HCT116 (cell line): ENCODE measurements around the gene FAM83G. TPM values are rescaled to one million over a fixed set of nuclear protein-coding genes. Genes with fewer than 3 reads are reported as not detected.

ENCODE experiments used
- ATAC-seq: fragments of 200-7000 bp; cut with Tn5 transposase; 2 replicates; pipeline ENCODE4 v1.9.1; 2020; ENCODE audit warnings: mild to moderate bottlenecking, moderate library complexity
- BruUV-seq: library from RNA; stranded (reverse); fragments of 400-500 nt; replicated peaks from 2 replicates; lab custom pipeline; 2021; lab: Mats Ljungman, UMichigan
- CTCF ChIA-PET: fragments of 300-600 bp; sonication (Branson Sonifier 250); formaldehyde crosslinking; loops from one replicate; lab custom pipeline; 2021; ENCODE audit warnings: antibody characterized with exemption; lab: Charles Lee
- POLR2A ChIA-PET: fragments of 300-600, 350-600 bp; sonication (Branson Sonifier 250); formaldehyde crosslinking; loops from one replicate; lab custom pipeline; 2021; ENCODE audit warnings: antibody characterized with exemption; lab: Charles Lee
- RAD21 ChIA-PET, 2 experiments: fragments of 300-600 bp; sonication (Branson Sonifier 250); formaldehyde crosslinking; loops; one replicate each; lab custom pipeline; 2023; ENCODE audit warnings: low total read pairs in 2 of 2; ENCODE audit not compliant: uncharacterized antibody in 2 of 2, unreplicated experiment in 2 of 2, low non-redundant PET in 1 of 2; lab: Charles Lee
- DNase-seq: peaks from one replicate; pipeline ENCODE4 v3.0.0-alpha.2; 2010; ENCODE audit warnings: low read depth, low spot score
- H2AFZ ChIP-seq: fragments of 200-600 bp; shearing (Covaris generic), sonication (generic); 2 replicates; pipeline ENCODE4 v1.6.1; 2017; ENCODE audit warnings: low read depth, mixed run types, mixed read lengths, antibody characterized with exemption, low read length; ENCODE audit not compliant: poor library complexity, severe bottlenecking
- H3K27ac ChIP-seq: 2 replicates; pipeline ENCODE4 v1.5.1; 2012; ENCODE audit warnings: low read depth, low read length
- H3K27me3 ChIP-seq: fragments of 200-600 bp; sonication (generic); 2 replicates; pipeline ENCODE4 v1.6.1; 2016; ENCODE audit warnings: mixed run types, low read length, mixed read lengths; ENCODE audit not compliant: insufficient read depth
- H3K36me3 ChIP-seq, 2 experiments: fragments of 200-500 bp in 1 of 2; fragments of 200-600 bp in 1 of 2; sonication (Bioruptor generic) in 1 of 2; sonication (generic) in 1 of 2; 2 replicates each; pipeline versions ENCODE4 v1.5.1 to v1.6.1; 2014 to 2016; ENCODE audit warnings: low read length in 2 of 2, inconsistent platforms in 1 of 2, mixed read lengths in 1 of 2, mixed run types in 1 of 2; ENCODE audit not compliant: insufficient read depth in 2 of 2, control insufficient read depth in 1 of 2
- H3K4me1 ChIP-seq, 2 experiments: fragments of 200-600 bp in 1 of 2; sonication (generic) in 1 of 2; 2 replicates each; pipeline versions ENCODE4 v1.5.1 to v1.6.1; 2012 to 2017; ENCODE audit warnings: low read length in 2 of 2, inconsistent platforms in 1 of 2, mild to moderate bottlenecking in 1 of 2, mixed read lengths in 1 of 2, mixed run types in 1 of 2, moderate library complexity in 1 of 2; ENCODE audit not compliant: insufficient read depth in 2 of 2, control insufficient read depth in 1 of 2
- H3K4me2 ChIP-seq: fragments of 200-600 bp; sonication (generic); 2 replicates; pipeline ENCODE4 v1.6.1; 2017; ENCODE audit warnings: mixed run types, low read length, mixed read lengths
- H3K4me3 ChIP-seq, 2 experiments: fragments of 200-600 bp in 1 of 2; sonication (generic) in 1 of 2; replicated peaks in 1 of 2; 2 replicates each; pipeline ENCODE4 v1.5.1; 2011 to 2016; ENCODE audit warnings: low read length in 2 of 2, control low read depth in 1 of 2, low read depth in 1 of 2, mild to moderate bottlenecking in 1 of 2, mixed read lengths in 1 of 2, mixed run types in 1 of 2
- H3K79me2 ChIP-seq: fragments of 200-600 bp; sonication (generic); 2 replicates; pipeline ENCODE4 v1.6.1; 2017; ENCODE audit warnings: mild to moderate bottlenecking, mixed run types, low read length, moderate library complexity, mixed read lengths; ENCODE audit not compliant: insufficient read depth
- H3K9ac ChIP-seq: fragments of 200-600 bp; sonication (generic); 2 replicates; pipeline ENCODE4 v1.6.1; 2016; ENCODE audit warnings: low read length, mixed read lengths
- H3K9me2 ChIP-seq: fragments of 200-600 bp; sonication (generic), shearing (Covaris generic); 2 replicates; pipeline ENCODE4 v1.6.1; 2017; ENCODE audit warnings: mixed run types, mild to moderate bottlenecking, moderate library complexity; ENCODE audit not compliant: insufficient read depth
- H3K9me3 ChIP-seq, 2 experiments: fragments of 200-500 bp in 1 of 2; fragments of 200-600 bp in 1 of 2; sonication (Bioruptor generic) in 1 of 2; sonication (generic) in 1 of 2; 2 replicates each; pipeline ENCODE4 v1.6.1; 2014 to 2017; ENCODE audit warnings: low read length in 2 of 2, mixed read lengths in 2 of 2, inconsistent platforms in 1 of 2, low read depth in 1 of 2, mild to moderate bottlenecking in 1 of 2, mixed run types in 1 of 2, moderate library complexity in 1 of 2; ENCODE audit not compliant: control insufficient read depth in 1 of 2, insufficient read depth in 1 of 2
- H4K20me1 ChIP-seq: fragments of 200-600 bp; sonication (generic), shearing (Covaris generic); 2 replicates; pipeline ENCODE4 v1.6.1; 2017; ENCODE audit warnings: mixed run types, mild to moderate bottlenecking, moderate library complexity; ENCODE audit not compliant: insufficient read depth
- EGR1 ChIP-seq: IDR thresholded peaks from 2 replicates; pipeline ENCODE4 v1.6.1; 2012; ENCODE audit warnings: low read depth
- ELF1 ChIP-seq: IDR thresholded peaks from 2 replicates; pipeline ENCODE4 v1.6.1; 2012; ENCODE audit warnings: low read depth, borderline replicate concordance
- EZH2phosphoT487 ChIP-seq: fragments of 200-600 bp; IDR thresholded peaks from 2 replicates; pipeline ENCODE4 v1.6.1; 2018; ENCODE audit warnings: antibody characterized with exemption, borderline replicate concordance
- JUND ChIP-seq: IDR thresholded peaks from 2 replicates; pipeline ENCODE4 v1.6.1; 2012
- RAD21 ChIP-seq: IDR thresholded peaks from 2 replicates; pipeline ENCODE4 v1.6.1; 2012; ENCODE audit warnings: low read depth, mild to moderate bottlenecking
- SP1 ChIP-seq: IDR thresholded peaks from 2 replicates; pipeline ENCODE4 v1.6.1; 2012; ENCODE audit warnings: low read depth
- SRF ChIP-seq: IDR thresholded peaks from 2 replicates; pipeline ENCODE4 v1.6.1; 2012; ENCODE audit warnings: low read depth
- TCF7L2 ChIP-seq: IDR thresholded peaks from 2 replicates; pipeline ENCODE4 v1.7.0; 2011; ENCODE audit warnings: borderline replicate concordance, inconsistent platforms; ENCODE audit not compliant: insufficient read depth, insufficient read length; ENCODE audit errors: extremely low read depth
- YY1 ChIP-seq: IDR thresholded peaks from 2 replicates; pipeline ENCODE4 v1.6.1; 2011; ENCODE audit warnings: low read length, low read depth, moderate library complexity, mild to moderate bottlenecking; ENCODE audit not compliant: insufficient replicate concordance; ENCODE audit errors: extremely low read depth
- intact Hi-C: fragments of 100-400 bp; cut with micrococcal nuclease; formaldehyde crosslinking; loops from 2 replicates; pipeline ENCODE4 v1.10.0; 2022
- total RNA-seq: library from RNA; stranded (reverse); gene quantifications from one replicate; pipeline ENCODE4 v1.2.1, GENCODE V29; 2021; ENCODE audit not compliant: unreplicated experiment
- TF ChIP-seq, protein P1 (sequence below), 3 experiments: fragments of 200-600 bp in 1 of 3; sonication (generic) in 1 of 3; IDR thresholded peaks in 2 of 3; conservative IDR thresholded peaks in 1 of 3; 2 replicates each; pipeline ENCODE4 v1.5.1; 2012 to 2017; ENCODE audit warnings: low read depth in 2 of 3, low read length in 2 of 3, antibody characterized with exemption in 1 of 3, borderline replicate concordance in 1 of 3, control low read depth in 1 of 3, mild to moderate bottlenecking in 1 of 3, mixed read lengths in 1 of 3, mixed run types in 1 of 3, moderate library complexity in 1 of 3; ENCODE audit not compliant: insufficient read depth in 1 of 3
- TF ChIP-seq, protein P2 (sequence below): IDR thresholded peaks from 2 replicates; pipeline ENCODE4 v1.6.1; 2012
- TF ChIP-seq, protein P3 (sequence below): IDR thresholded peaks from 2 replicates; pipeline ENCODE4 v1.6.1; 2012; ENCODE audit warnings: low read depth
- TF ChIP-seq, protein P4 (sequence below): IDR thresholded peaks from 2 replicates; pipeline ENCODE4 v1.6.1; 2012

Gene FAM83G
- total RNA-seq, 1 experiment from 2014 or later: 33.9 TPM

DNA sequence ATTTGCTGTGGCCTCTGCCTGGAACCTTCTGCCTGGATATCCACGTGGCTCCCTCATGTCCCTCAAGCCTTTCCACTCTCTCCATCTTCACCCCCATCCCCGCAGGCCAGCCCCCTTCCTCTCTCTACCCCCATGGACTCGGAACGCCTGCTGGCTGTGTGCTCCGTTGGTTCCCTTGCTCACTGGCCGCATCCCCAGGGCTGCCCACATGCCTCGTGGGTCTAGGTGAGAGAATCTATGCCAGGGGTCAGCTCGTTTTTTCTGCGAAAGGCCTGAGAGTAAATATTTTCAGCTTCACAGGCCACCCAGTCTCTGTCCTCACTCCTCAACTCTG, 40.6 kb downstream of the FAM83G start:
- ChIA-PET POLR2A (no interaction called here), RAD21 (no interaction called here)
- Histone ChIP-seq H3K9ac (no peak overlapping the region), H3K9me3 (no peaks in the 10 kb centered on the region), H2AFZ (no peak overlapping the region)
- intact Hi-C loops: no loop called here
- no peak for ATAC-seq
- DNase-seq: no peak
- TF ChIP-seq YY1 (no peak), SP1 (no peak), EGR1 (no peak), RAD21 (no peak), SRF (no peak), ELF1 (no peak), EZH2phosphoT487 (no peak), JUND (no peak), TCF7L2 (no peak)
- TF ChIP-seq, protein P1, sequence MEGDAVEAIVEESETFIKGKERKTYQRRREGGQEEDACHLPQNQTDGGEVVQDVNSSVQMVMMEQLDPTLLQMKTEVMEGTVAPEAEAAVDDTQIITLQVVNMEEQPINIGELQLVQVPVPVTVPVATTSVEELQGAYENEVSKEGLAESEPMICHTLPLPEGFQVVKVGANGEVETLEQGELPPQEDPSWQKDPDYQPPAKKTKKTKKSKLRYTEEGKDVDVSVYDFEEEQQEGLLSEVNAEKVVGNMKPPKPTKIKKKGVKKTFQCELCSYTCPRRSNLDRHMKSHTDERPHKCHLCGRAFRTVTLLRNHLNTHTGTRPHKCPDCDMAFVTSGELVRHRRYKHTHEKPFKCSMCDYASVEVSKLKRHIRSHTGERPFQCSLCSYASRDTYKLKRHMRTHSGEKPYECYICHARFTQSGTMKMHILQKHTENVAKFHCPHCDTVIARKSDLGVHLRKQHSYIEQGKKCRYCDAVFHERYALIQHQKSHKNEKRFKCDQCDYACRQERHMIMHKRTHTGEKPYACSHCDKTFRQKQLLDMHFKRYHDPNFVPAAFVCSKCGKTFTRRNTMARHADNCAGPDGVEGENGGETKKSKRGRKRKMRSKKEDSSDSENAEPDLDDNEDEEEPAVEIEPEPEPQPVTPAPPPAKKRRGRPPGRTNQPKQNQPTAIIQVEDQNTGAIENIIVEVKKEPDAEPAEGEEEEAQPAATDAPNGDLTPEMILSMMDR (IDR thresholded peaks at IDR 0.05 in 2 of 3, conservative IDR thresholded peaks at IDR 0.05 in 1 of 3; ENCODE audit: borderline replicate concordance in 1 of 3, insufficient read depth in 1 of 3, low read depth in 2 of 3, low read length in 2 of 3): no peak
- TF ChIP-seq, protein P2, sequence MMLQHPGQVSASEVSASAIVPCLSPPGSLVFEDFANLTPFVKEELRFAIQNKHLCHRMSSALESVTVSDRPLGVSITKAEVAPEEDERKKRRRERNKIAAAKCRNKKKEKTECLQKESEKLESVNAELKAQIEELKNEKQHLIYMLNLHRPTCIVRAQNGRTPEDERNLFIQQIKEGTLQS: no peak
- TF ChIP-seq, protein P3, sequence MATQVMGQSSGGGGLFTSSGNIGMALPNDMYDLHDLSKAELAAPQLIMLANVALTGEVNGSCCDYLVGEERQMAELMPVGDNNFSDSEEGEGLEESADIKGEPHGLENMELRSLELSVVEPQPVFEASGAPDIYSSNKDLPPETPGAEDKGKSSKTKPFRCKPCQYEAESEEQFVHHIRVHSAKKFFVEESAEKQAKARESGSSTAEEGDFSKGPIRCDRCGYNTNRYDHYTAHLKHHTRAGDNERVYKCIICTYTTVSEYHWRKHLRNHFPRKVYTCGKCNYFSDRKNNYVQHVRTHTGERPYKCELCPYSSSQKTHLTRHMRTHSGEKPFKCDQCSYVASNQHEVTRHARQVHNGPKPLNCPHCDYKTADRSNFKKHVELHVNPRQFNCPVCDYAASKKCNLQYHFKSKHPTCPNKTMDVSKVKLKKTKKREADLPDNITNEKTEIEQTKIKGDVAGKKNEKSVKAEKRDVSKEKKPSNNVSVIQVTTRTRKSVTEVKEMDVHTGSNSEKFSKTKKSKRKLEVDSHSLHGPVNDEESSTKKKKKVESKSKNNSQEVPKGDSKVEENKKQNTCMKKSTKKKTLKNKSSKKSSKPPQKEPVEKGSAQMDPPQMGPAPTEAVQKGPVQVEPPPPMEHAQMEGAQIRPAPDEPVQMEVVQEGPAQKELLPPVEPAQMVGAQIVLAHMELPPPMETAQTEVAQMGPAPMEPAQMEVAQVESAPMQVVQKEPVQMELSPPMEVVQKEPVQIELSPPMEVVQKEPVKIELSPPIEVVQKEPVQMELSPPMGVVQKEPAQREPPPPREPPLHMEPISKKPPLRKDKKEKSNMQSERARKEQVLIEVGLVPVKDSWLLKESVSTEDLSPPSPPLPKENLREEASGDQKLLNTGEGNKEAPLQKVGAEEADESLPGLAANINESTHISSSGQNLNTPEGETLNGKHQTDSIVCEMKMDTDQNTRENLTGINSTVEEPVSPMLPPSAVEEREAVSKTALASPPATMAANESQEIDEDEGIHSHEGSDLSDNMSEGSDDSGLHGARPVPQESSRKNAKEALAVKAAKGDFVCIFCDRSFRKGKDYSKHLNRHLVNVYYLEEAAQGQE: no peak
- TF ChIP-seq, protein P4, sequence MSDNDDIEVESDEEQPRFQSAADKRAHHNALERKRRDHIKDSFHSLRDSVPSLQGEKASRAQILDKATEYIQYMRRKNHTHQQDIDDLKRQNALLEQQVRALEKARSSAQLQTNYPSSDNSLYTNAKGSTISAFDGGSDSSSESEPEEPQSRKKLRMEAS: no peak
- TF ChIP-seq, all 23 proteins: peak for 0
- no peak overlapping the region for H3K4me2 ChIP-seq
- no peak overlapping the region for H3K27ac ChIP-seq
- H3K79me2 ChIP-seq: no peaks in the 10 kb centered on the region
- no peaks in the 10 kb centered on the region for H3K27me3 ChIP-seq
- H3K36me3 ChIP-seq: no peaks in the 10 kb centered on the region
- no peaks in the 10 kb centered on the region for H3K9me2 ChIP-seq
- peaks cover 13 to 41% of the 10 kb centered on the region in 2 experiments; a peak in 3 of 4 replicates for H3K4me1 ChIP-seq
- no peak overlapping the region for H3K4me3 ChIP-seq
- no TSS peak for BruUV-seq
- no peaks in the 10 kb centered on the region for H4K20me1 ChIP-seq
- CTCF ChIA-PET: no interaction called here
